ENCODE results near the gene RIPOR2.
"Not testable (repeated sequence)": the region's sequence is repeated elsewhere in the genome, so short reads cannot be mapped to it uniquely, and the experiment has no call there.

Gene RIPOR2

DNA sequence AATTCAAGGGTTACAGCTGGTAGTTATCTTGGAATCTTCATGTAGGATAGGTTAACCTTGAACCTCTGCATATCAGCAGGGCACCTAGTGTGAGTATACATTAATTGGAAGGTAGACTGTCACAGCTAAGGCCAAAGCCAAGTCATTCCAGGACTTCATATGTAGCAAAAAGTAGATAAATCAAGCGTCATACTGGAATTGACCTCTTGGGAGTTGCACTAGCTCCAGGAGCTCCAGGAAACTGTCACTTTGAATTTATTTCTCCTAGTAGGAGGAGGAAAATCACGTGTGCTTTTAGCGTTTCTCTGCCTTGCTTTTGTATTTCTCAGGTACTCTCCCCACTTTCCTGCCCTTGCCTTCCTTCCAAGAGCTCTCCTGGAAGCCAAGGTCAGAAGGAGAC is 30.3 kb downstream of the RIPOR2 start:
- DNase-seq (ENCODE audit: low read depth), result no peak

DNA sequence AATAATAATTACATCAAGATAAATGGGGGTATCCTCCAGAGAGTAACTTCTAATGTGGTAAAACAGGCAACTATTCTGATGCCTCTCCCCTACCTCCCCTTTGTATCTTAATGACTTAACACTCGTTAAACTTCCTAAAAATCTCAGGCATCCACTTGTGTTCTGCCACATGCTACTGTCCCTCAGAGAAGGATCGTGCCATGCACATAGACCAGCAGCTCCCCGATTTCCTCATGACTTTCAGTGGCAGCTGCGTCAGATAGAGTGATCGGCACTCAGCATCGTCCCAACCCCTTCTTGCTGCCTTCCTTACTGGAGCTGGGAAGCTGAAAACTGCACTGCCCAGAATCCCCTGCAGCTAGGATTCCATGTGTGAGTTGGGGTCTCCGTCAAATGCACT is 32.1 kb downstream of the RIPOR2 start:
- DNase-seq (ENCODE audit: low read depth), result no peak

DNA sequence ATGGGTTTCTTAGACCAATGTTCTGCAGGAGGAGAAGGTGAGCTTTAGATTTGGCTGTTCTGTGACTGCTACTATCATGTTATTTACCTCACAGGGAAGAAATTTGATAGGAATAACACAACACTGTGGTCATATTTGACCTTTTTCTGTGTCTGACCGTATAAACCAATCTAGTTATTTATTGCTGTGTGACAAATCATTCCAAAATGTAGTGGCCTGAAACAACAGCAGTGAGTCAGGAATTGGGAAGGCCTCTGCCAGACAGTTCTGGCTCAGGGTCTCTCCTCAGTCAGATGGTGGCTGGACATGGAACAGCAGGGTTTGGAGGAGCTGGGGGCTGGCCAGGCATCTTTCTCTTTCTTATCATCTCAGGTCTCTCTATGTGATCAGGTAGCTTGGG is 33.0 kb downstream of the RIPOR2 start:
- DNase-seq (ENCODE audit: low read depth), result no peak

DNA sequence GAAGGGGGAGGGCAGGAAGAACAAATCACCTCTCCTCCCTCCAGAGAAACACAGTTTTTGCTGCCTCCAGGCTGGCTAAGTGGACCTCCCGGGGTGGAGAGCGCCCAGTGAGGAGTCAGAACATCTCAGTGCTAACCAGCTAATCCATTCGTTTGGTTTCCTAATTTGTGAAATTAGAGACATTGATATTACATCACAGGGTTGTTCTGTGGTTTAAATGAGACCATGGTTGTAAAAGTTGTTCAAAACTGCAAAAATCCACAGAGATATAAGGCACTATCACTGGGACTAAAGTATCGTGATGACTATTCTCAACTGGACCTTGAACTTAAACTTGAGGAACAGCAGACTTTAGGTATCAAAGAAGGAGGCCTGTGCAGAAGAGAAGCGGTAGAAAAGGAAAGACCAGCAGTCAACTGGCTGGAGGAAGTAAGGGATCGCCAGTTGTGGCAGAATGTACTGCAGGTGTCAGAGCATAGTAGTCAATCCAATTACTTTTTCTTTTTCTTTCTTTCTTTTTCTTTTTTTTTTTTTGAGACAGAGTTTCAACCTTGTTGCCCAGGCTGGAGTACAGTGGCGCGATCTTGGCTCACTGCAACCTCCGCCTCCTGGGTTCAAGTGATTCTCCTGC is 33.9 kb downstream of the RIPOR2 start:
- no peak for DNase-seq (ENCODE audit: low read depth)

GRCh38 chr6:24900917-24901697 is 34.7 kb downstream of the RIPOR2 start:
- DNase-seq (ENCODE audit: low read depth), result no peak

- no peak for DNase-seq (ENCODE audit: low read depth)
These were observed 35.8 kb downstream of the RIPOR2 start for GRCh38 chr6:24899997-24900325.

DNA sequence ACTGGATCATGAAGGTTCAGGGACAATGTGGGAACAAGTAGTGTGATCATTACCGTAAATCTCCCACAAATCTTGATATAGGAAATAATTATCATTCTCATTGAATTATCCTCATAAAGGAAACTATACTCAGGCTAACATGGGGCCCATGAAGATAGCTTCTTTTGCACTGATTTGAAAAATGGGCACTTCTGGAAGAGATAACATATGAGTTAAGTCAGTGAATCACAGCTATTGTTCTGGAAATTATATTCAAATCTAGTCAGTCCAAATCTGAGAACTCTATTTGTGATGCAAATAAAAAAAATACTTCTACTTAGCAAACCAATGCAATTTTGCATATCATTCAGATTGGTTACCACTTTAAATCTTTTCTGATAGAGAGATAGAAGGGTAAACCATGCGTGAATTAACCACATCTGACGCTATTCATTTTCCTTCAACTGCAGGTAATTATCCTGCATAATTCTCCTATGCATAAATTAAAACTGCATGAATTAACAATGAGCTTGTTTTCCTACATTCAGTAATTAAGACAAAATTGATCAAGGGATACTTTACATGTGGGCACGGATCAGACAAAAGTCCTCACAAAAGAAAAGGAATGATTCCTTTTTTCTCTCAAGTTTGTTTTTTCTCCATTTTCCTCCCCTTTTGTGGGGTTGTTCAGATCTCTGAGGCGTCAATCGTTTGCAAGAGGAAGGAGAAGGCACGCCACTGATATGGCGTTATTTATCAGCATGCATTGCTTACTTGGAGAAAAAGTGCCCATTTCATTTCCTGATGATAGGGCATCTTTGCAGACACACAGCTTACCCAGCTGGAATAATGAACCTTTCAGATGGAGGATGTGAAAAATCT is 36.4 kb downstream of the RIPOR2 start:
- no peak for DNase-seq (ENCODE audit: low read depth)

DNA sequence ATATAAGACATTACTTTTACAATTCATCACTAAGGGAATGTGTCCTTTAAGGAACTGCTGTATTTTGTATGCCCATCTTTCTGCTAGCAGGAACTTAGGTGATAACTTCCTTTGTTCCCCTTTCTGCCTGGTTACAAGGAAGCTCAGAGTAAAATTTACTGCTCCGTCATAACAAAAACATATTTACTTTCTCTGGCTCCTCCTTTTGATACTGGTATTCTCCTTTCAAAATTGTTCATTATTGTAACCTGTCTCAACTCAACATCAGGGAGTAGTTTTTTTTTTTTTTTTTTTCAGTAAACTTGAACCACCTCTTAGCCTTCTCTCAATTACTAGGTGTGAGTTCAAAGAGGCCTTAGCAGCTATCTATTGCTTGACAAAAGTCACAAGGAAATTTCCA is 37.1 kb downstream of the RIPOR2 start:
- DNase-seq (ENCODE audit: low read depth), result no peak

- no peak for DNase-seq (ENCODE audit: low read depth)
These were observed 38.6 kb downstream of the RIPOR2 start for GRCh38 chr6:24897186-24897585.

DNA sequence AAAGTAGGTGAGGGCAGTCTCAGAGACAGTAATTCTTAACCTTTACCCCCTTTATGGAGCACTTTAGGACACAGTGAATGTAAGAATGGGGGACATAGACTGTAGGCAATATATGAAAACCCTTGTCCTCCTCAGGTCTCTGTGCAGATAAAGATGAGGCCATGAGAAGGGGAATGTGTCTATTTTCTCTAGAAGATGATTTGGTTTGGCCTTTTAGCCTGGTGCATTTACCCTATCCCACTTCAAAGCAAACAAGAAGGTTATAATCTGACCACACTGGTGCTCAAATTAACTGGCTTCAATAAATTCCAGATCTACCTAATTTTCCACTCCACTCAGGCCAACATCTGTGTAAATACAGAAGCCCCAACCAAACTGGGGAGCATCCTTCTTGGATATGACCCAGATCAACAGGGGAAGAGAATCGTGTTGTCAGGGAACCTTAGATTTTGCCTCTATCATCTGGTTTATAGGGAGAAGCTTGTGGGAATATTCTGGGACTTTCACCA is 42.4 kb downstream of the RIPOR2 start:
- no peak for DNase-seq (ENCODE audit: low read depth)

DNA sequence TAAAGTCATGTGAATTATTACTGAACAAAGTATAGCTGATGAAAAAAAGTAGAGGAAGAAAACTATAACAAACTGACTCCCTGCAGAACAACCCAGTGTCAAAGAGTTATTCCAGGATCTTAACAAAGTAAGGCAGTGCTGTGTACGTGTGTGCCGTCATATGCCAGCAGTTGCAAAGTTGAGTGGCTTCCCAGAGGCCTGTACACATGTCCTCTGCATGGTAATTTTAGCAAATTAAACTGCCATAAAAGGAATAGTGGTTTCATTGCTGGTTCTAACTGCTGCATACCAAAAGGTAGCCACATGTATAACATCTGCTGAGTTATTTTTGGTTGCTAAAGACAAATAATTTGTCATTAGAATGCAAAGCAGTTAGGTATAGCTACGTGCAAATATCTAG is 44.8 kb downstream of the RIPOR2 start:
- no peak for DNase-seq (ENCODE audit: low read depth)

- no peak for DNase-seq (ENCODE audit: low read depth)
These were observed 45.3 kb downstream of the RIPOR2 start for GRCh38 chr6:24890471-24890870.

DNA sequence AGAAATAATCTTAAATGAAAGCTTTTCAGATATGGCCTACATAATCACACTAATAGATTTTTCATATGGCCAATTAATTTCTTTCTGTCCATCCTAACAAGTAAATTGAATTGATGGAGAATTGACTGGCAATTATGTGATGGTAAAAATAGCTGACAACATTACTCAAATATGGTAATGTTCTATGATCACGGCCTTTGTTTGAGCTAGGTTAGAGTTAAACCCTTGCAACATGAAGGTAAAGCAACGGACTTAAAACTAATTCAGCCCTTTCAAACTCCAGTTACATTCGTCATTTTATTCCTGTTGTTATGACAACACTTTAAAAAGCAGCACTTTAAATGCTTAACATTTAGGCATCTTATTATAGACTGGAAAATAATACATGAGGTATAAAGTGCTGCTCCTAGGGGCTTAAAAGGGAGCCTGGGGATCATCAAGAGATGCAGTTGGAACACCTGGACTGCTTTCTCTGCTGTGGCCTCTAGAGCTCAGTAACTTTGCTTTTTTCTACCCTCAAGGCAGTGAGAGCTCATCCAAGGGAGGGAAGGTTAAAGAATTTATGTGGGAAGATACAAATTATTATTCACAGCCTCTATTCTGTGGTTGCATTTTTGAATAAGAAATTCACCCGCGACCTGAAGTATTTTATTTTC is 46.9 kb downstream of the RIPOR2 start:
- DNase-seq (ENCODE audit: low read depth), result no peak

- no peak for DNase-seq (ENCODE audit: low read depth)
These were observed 48.1 kb downstream of the RIPOR2 start for GRCh38 chr6:24887545-24888140.

DNA sequence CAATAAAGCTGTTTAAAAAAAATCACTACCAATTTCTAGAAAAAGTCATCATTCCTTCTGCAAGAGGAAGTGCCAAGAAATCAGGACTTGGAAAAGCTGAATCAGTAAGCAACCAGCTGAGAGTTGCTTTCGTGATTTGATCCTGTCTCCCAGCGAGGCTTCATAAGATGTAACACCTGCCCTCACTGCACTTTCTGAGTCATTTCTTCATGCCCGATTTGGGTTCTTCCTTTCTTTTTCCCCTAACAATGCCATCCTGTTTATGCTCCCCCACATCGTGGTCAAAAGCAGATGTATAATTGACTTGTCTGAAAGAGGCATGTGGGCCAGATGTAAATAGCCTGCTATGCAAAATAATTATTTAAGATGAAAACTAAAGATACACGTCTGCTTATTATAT is 52.1 kb downstream of the RIPOR2 start:
- DNase-seq (ENCODE audit: low read depth), result no peak

DNA sequence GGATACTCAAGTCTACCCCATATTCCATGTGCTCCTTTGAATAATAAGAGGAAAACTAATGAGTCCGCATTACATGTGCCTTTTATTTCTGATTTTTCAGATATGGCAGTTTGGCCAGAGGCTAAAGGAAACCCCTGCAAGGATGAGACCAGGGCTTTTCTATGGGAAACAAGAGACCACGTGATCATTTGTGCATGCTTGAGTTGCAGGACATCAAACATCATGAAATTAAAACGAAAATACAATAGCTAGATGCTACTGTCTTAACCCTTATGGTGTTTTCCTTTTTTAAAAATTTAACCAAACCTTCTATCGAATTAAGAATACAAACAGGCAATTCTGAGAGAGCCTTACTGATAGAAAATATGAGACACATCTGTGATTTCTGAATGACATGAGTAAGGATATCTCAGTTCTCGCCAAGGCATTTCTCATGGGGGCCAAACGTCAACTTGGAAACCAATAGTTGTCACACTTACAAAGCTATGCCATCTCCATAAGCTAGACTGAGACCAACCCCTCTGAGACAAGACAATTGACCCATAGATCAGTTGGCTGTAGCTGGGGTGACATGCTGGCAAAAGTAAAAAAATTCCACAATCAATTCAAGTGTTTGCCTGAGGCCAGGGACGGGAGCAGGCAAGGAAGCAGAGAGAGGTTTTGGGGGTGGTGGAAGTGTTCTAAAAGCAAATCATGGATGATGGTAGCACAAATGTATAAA is 52.8 kb downstream of the RIPOR2 start:
- DNase-seq (ENCODE audit: low read depth), result no peak

DNA sequence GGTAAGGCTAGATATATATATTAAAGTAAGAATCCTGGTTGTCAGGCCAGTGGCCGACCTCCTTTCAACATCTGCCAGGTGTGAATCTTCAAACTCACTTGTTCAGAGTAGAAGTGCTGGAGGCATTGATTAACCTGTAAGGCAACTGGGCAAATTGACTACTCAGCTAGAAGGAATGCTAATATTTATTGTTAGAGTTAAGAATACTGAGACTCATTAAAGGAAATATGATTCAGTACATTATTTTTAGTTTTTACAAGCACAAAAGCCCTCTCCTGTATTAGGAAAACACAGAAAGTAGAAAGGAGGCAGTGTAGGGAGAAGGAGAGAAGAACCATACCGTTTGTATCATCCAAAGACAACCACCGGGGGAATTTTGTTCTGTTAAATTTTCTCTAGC is 53.5 kb downstream of the RIPOR2 start:
- no peak for DNase-seq (ENCODE audit: low read depth)

- no peak for DNase-seq (ENCODE audit: low read depth)
These were observed 54.4 kb downstream of the RIPOR2 start for GRCh38 chr6:24881376-24881775.

- DNase-seq (ENCODE audit: low read depth), result no peak
These were observed 55.3 kb downstream of the RIPOR2 start for GRCh38 chr6:24880451-24880850.

- DNase-seq (ENCODE audit: low read depth), result no peak
These were observed 56.4 kb downstream of the RIPOR2 start for GRCh38 chr6:24879351-24879750.

DNA sequence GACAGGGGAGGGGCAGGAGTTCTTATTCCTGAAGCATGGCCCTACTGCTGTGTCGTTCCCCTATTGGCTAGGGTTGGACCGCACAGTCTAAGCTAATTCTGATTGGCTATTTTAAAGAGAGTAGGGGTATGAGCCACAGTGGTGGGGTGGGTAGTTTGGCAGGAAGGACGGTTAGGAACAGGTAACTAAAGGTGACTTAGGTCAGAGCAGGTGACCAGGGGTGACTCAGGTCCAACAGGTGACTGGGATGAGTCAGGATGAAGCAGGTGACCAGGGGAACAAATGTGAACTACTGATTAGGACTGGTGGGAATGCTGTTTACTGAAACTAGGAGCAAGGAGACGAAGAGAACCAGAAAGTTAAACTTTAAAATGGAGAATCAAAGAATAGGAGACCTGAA is 58.0 kb downstream of the RIPOR2 start:
- not testable (repeated sequence) for DNase-seq (ENCODE audit: low read depth)

Measured in stimulated activated CD8-positive, alpha-beta memory T cell treated with anti-CD3 and anti-CD28 coated beads, Interleukin-15, amount 100 ng/mL, for 1 hour (primary cell).